Measurements from ENCODE around the gene MYCBP2.

MYCBP2 gene

DNA sequence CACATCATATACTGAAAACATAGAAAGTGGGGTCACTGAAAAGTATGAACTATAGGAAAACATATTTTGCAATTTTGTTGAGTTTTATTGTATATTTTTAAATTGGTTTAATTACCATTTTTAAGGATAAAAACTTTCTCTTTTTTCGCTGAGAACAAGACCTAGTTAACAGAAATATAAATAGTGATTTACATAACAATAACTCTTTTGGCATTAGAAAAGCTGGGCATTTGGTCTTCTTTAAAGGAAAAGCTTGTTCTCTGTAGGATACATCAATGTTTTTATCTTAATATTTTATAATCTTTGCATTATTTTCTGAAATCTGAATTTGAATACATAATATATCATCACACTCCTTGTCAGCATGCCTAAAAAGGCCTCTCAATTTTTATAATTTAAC, 47.4 kb upstream of the MYCBP2 start:
- Histone ChIP-seq H3K4me2 (ENCODE audit: low read depth, low read length, poor library complexity, severe bottlenecking) (no peak overlapping the region), H3K9me3 (ENCODE audit: insufficient read depth, low read length) (no peaks in the 10 kb centered on the region), H3F3A (ENCODE audit: insufficient read depth) (no peaks in the 10 kb centered on the region), H3K79me2 (ENCODE audit: insufficient read depth, low read length) (no peaks in the 10 kb centered on the region), H3K27me3 (ENCODE audit: low read length) (no peaks in the 10 kb centered on the region), H3K4me3 (ENCODE audit: insufficient read depth, low read length, poor library complexity, severe bottlenecking) (no peak overlapping the region), H3K27ac (ENCODE audit: low read depth, low read length) (no peak overlapping the region), H3K9me2 (replicated peaks; ENCODE audit: insufficient read depth, low read length) (no peaks in the 10 kb centered on the region), H2AFZ (ENCODE audit: low read depth, low read length, severe bottlenecking) (no peak overlapping the region), H3K9ac (ENCODE audit: low read length) (no peak overlapping the region), H3K36me3 (ENCODE audit: low read length) (no peaks in the 10 kb centered on the region), H4K20me1 (ENCODE audit: low read depth, low read length) (no peaks in the 10 kb centered on the region)
- no peak for TF ChIP-seq CTCF (IDR thresholded peaks at IDR 0.05; ENCODE audit: insufficient read depth, low read length, poor library complexity, severe bottlenecking)
- no peak for TF ChIP-seq EZH2phosphoT487 (conservative IDR thresholded peaks at IDR 0.05; ENCODE audit: low read length)

DNA sequence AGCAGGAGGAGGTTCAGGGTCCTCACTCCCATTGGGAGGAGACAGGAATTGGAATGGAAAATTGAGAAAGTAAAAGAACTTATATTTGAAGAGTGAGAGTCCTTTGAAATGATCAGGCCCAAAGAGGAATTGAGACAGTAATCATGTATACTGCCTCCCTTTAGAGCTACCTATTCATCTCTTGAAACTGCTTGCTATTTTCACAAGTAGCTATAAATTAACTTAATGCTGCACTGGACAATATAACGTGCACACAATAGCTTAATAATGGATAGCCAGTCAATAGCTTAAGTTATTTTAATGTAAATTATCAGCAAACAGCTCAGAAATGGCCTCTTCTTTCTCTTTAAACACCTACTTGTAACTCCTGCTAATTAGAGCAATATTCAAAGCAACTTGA, 46.6 kb upstream of the MYCBP2 start:
- H2AFZ ChIP-seq (ENCODE audit: low read depth, low read length, severe bottlenecking), result no peak overlapping the region
- no peak for TF ChIP-seq EZH2phosphoT487 (conservative IDR thresholded peaks at IDR 0.05; ENCODE audit: low read length)
- no peak for TF ChIP-seq CTCF (IDR thresholded peaks at IDR 0.05; ENCODE audit: insufficient read depth, low read length, poor library complexity, severe bottlenecking)
- no peak overlapping the region for H3K4me2 ChIP-seq (ENCODE audit: low read depth, low read length, poor library complexity, severe bottlenecking)
- H3K9ac ChIP-seq (ENCODE audit: low read length), result no peak overlapping the region
- no peaks in the 10 kb centered on the region for H3K9me2 ChIP-seq (replicated peaks; ENCODE audit: insufficient read depth, low read length)
- H3K9me3 ChIP-seq (ENCODE audit: insufficient read depth, low read length), result no peaks in the 10 kb centered on the region
- H3K36me3 ChIP-seq (ENCODE audit: low read length), result no peaks in the 10 kb centered on the region
- no peaks in the 10 kb centered on the region for H3K79me2 ChIP-seq (ENCODE audit: insufficient read depth, low read length)
- H3K27me3 ChIP-seq (ENCODE audit: low read length), result no peaks in the 10 kb centered on the region
- no peak overlapping the region for H3K27ac ChIP-seq (ENCODE audit: low read depth, low read length)
- H3F3A ChIP-seq (ENCODE audit: insufficient read depth), result no peaks in the 10 kb centered on the region
- no peaks in the 10 kb centered on the region for H4K20me1 ChIP-seq (ENCODE audit: low read depth, low read length)
- no peak overlapping the region for H3K4me3 ChIP-seq (ENCODE audit: insufficient read depth, low read length, poor library complexity, severe bottlenecking)

GRCh38 chr13:77372275-77372674, 45.4 kb upstream of the MYCBP2 start:
- Histone ChIP-seq H3K9me3 (ENCODE audit: insufficient read depth, low read length) (no peaks in the 10 kb centered on the region), H3K27ac (ENCODE audit: low read depth, low read length) (no peak overlapping the region)

More at GRCh38 chr13:77372275-77372674, 45.4 kb upstream of the MYCBP2 start:
- no peaks in the 10 kb centered on the region for H3F3A ChIP-seq (ENCODE audit: insufficient read depth)
- no peaks in the 10 kb centered on the region for H3K9me2 ChIP-seq (replicated peaks; ENCODE audit: insufficient read depth, low read length)
- no peaks in the 10 kb centered on the region for H3K27me3 ChIP-seq (ENCODE audit: low read length)
- no peak overlapping the region for H3K4me3 ChIP-seq (ENCODE audit: insufficient read depth, low read length, poor library complexity, severe bottlenecking)
- no peak overlapping the region for H2AFZ ChIP-seq (ENCODE audit: low read depth, low read length, severe bottlenecking)
- H4K20me1 ChIP-seq (ENCODE audit: low read depth, low read length), result no peaks in the 10 kb centered on the region
- H3K9ac ChIP-seq (ENCODE audit: low read length), result no peak overlapping the region
- no peaks in the 10 kb centered on the region for H3K36me3 ChIP-seq (ENCODE audit: low read length)
- no peak for TF ChIP-seq EZH2phosphoT487 (conservative IDR thresholded peaks at IDR 0.05; ENCODE audit: low read length)
- TF ChIP-seq CTCF (IDR thresholded peaks at IDR 0.05; ENCODE audit: insufficient read depth, low read length, poor library complexity, severe bottlenecking), result no peak
- no peak overlapping the region for H3K4me2 ChIP-seq (ENCODE audit: low read depth, low read length, poor library complexity, severe bottlenecking)
- H3K79me2 ChIP-seq (ENCODE audit: insufficient read depth, low read length), result no peaks in the 10 kb centered on the region
